HepG2 (cell line): ENCODE measurements around the gene LHFPL6.

Experiments used
- SMARCC2 ChIP-seq: fragments of 450-650 bp; IDR thresholded peaks from 2 replicates; pipeline ENCODE4 v1.6.1; 2017; ENCODE audit warnings: antibody characterized with exemption, mild to moderate bottlenecking
- ZBTB1 ChIP-seq: sonication (generic); formaldehyde crosslinking; IDR thresholded peaks from 2 replicates; pipeline ENCODE4 v1.4.0; 2020; ENCODE audit warnings: missing genetic modification reagents, borderline replicate concordance
- ZNF296 ChIP-seq: sonication (generic); formaldehyde crosslinking; conservative IDR thresholded peaks from 2 replicates; pipeline ENCODE4 v1.5.0; 2020; ENCODE audit warnings: mild to moderate bottlenecking, missing genetic modification reagents
- TF ChIP-seq, protein P1 (sequence below): sonication (generic); formaldehyde crosslinking; IDR thresholded peaks from 2 replicates; pipeline ENCODE4 v1.4.0; 2020; ENCODE audit warnings: missing genetic modification reagents
- TF ChIP-seq, protein P2 (sequence below): sonication (generic); formaldehyde crosslinking; IDR thresholded peaks from 2 replicates; pipeline ENCODE4 v1.5.0; 2020; ENCODE audit warnings: mild to moderate bottlenecking, missing genetic modification reagents, moderate library complexity

DNA sequence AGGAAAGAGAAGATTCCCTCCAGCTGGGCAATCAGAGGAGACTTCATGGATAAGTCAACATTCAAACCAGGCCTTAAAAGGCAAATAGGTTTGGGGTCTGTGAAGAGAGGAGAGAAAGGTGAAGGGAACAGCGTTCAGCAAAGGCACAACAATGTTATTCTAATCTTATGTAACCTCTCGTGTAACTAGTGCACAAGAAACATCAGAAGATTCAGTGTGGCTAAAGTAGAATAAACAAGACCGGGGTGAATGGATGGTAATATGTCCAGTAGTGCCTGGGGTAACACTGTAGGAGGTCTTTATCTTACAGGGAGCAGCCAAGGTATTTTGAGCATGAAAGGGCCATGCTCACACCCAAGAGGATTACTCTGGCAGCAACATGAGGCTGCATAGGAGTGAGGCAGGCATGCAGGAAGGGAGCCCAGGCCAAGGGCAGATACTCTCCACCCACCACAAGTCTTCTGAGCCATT is 24.1 kb downstream of the LHFPL6 start:
- TF ChIP-seq, protein P1, sequence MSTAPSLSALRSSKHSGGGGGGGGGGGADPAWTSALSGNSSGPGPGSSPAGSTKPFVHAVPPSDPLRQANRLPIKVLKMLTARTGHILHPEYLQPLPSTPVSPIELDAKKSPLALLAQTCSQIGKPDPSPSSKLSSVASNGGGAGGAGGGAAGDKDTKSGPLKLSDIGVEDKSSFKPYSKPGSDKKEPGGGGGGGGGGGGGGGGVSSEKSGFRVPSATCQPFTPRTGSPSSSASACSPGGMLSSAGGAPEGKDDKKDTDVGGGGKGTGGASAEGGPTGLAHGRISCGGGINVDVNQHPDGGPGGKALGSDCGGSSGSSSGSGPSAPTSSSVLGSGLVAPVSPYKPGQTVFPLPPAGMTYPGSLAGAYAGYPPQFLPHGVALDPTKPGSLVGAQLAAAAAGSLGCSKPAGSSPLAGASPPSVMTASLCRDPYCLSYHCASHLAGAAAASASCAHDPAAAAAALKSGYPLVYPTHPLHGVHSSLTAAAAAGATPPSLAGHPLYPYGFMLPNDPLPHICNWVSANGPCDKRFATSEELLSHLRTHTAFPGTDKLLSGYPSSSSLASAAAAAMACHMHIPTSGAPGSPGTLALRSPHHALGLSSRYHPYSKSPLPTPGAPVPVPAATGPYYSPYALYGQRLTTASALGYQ (CRISPR knock-in tag), result no peak
- TF ChIP-seq, protein P2, sequence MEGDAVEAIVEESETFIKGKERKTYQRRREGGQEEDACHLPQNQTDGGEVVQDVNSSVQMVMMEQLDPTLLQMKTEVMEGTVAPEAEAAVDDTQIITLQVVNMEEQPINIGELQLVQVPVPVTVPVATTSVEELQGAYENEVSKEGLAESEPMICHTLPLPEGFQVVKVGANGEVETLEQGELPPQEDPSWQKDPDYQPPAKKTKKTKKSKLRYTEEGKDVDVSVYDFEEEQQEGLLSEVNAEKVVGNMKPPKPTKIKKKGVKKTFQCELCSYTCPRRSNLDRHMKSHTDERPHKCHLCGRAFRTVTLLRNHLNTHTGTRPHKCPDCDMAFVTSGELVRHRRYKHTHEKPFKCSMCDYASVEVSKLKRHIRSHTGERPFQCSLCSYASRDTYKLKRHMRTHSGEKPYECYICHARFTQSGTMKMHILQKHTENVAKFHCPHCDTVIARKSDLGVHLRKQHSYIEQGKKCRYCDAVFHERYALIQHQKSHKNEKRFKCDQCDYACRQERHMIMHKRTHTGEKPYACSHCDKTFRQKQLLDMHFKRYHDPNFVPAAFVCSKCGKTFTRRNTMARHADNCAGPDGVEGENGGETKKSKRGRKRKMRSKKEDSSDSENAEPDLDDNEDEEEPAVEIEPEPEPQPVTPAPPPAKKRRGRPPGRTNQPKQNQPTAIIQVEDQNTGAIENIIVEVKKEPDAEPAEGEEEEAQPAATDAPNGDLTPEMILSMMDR (CRISPR knock-in tag), result no peak
- TF ChIP-seq ZNF296 (CRISPR knock-in tag) (no peak), ZBTB1 (CRISPR knock-in tag) (no peak), SMARCC2 (no peak)
